ENCODE data around the gene BARD1. TPM values are rescaled to one million over a fixed set of nuclear protein-coding genes. Genes with fewer than 3 reads are reported as not detected.
A peak's percentile ranks its signal among the peaks of the same experiment; 100 is the strongest.

The BARD1 gene
- total and polyA plus RNA-seq, 2 of the 13 experiments (the other 11 are each of a cell fraction or from before 2014, with no cell fraction given), result 5.3 to 30.4 TPM

GRCh38 chr2:214809751-214810564 lies 475 bp upstream of the BARD1 start (continued):
- TF ChIP-seq POLR2G (IDR thresholded peaks at IDR 0.05; ENCODE audit: low read depth, low read length) (peak; percentile 82), ATF1 (CRISPR knock-in tag; IDR thresholded peaks at IDR 0.05) (no peak), THAP8 (CRISPR knock-in tag; IDR thresholded peaks at IDR 0.05; ENCODE audit: borderline replicate concordance) (0 out of 2 replicates have a peak, but pooled peaks have one; percentile 15), PBX2 (CRISPR knock-in tag; IDR thresholded peaks at IDR 0.05) (no peak), GATAD1 (CRISPR knock-in tag; IDR thresholded peaks at IDR 0.05) (no peak; the same call in 1 of the 2 replicates), ZNF367 (CRISPR knock-in tag; IDR thresholded peaks at IDR 0.05; ENCODE audit: borderline replicate concordance) (no peak), NFIB (CRISPR knock-in tag; IDR thresholded peaks at IDR 0.05; ENCODE audit: borderline replicate concordance) (no peak), KDM5B (CRISPR knock-in tag; IDR thresholded peaks at IDR 0.05; ENCODE audit: borderline replicate concordance) (peak; percentile 66), AGO2 (optimal IDR thresholded peaks at IDR 0.05; ENCODE audit: low read depth, low read length) (no peak), ATF6 (CRISPR knock-in tag; conservative IDR thresholded peaks at IDR 0.05) (no peak), ZNF615 (CRISPR knock-in tag; IDR thresholded peaks at IDR 0.05; ENCODE audit: borderline replicate concordance) (no peak), ZNF264 (CRISPR knock-in tag; IDR thresholded peaks at IDR 0.05) (0 out of 2 replicates have a peak, but pooled peaks have one; percentile 48), KDM3A (CRISPR knock-in tag; IDR thresholded peaks at IDR 0.05; ENCODE audit: low read depth) (0 out of 2 replicates have a peak, but pooled peaks have one; percentile 63), TAF1 (CRISPR knock-in tag; IDR thresholded peaks at IDR 0.05) (no peak), IRF2 (CRISPR knock-in tag; IDR thresholded peaks at IDR 0.05) (peak; percentile 61), PRDM10 (CRISPR knock-in tag; IDR thresholded peaks at IDR 0.05; ENCODE audit: low read depth) (peak; percentile 32; the same call in 1 of the 2 replicates), TFDP1 (CRISPR knock-in tag; IDR thresholded peaks at IDR 0.05; ENCODE audit: borderline replicate concordance) (peak; percentile 90), ZNF563 (CRISPR knock-in tag; IDR thresholded peaks at IDR 0.05) (no peak; the same call in 1 of the 2 replicates)
